Activated naive CD4-positive, alpha-beta T cell treated with anti-CD3 and anti-CD28 coated beads, Interleukin-2, amount 10 ng/mL, durations not matched to agents 7 days and 5 days (primary cell): ENCODE data around the gene KNDC1.

Experiments used
- CTCF ChIA-PET: fragments of 350-600 bp; sonication (Branson Sonifier 250); formaldehyde crosslinking; loops from one replicate; lab custom pipeline; 2021; ENCODE audit warnings: antibody characterized with exemption; lab: Charles Lee
- DNase-seq: peaks from one replicate; pipeline ENCODE4 v3.0.0-alpha.2; 2020
- H3K27ac Mint-ChIP-seq: one replicate; pipeline ENCODE4 v1.8.0; 2021; ENCODE audit warnings: mild to moderate bottlenecking, moderate library complexity, mixed read lengths
- H3K27me3 Mint-ChIP-seq: one replicate; pipeline ENCODE4 v1.8.0; 2021; ENCODE audit warnings: mild to moderate bottlenecking, mixed read lengths
- H3K36me3 Mint-ChIP-seq: one replicate; pipeline ENCODE4 v1.8.0; 2021; ENCODE audit warnings: mixed read lengths
- H3K4me1 Mint-ChIP-seq: one replicate; pipeline ENCODE4 v1.8.0; 2021; ENCODE audit warnings: mixed read lengths
- H3K4me3 Mint-ChIP-seq: one replicate; pipeline ENCODE4 v1.8.0; 2021; ENCODE audit warnings: mild to moderate bottlenecking, moderate library complexity, mixed read lengths
- H3K9me3 Mint-ChIP-seq: one replicate; pipeline ENCODE4 v1.8.0; 2021; ENCODE audit warnings: mixed read lengths

The KNDC1 gene

GRCh38 chr10:133189726-133190125, 29.7 kb downstream of the KNDC1 start:
- CTCF ChIA-PET = no interaction called here
- Mint-ChIP-seq H3K27ac (no peak overlapping the region), H3K4me1 (no peaks in the 10 kb centered on the region), H3K4me3 (no peak overlapping the region), H3K9me3 (peaks cover 2% of the 10 kb centered on the region), H3K27me3 (peaks cover 4% of the 10 kb centered on the region), H3K36me3 (no peaks in the 10 kb centered on the region)
- DNase-seq = no peak

- H3K27ac Mint-ChIP-seq = no peak overlapping the region
- CTCF ChIA-PET = no interaction called here
These were observed 30.2 kb downstream of the KNDC1 start for GRCh38 chr10:133190225-133190624.

DNA sequence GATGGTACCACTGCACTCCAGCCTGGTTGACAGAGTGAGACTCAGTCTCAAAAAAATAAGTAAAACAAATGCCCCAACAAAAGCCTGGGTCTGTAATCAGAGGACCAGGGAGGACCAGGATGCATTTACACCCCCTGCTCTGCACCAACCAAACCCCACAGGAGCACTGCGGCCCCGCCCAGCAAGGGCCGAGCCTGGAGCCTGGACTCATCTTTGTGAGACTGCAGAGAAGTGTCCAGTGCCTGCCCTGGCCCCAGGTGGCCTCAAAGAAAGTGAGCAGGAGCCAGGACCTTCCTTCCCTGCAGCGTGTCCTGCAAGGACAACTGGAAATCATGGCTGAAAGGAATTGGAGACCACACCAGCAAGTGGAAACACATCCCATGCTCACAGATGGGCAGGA, 31.6 kb downstream of the KNDC1 start:
- H3K9me3 Mint-ChIP-seq = peaks cover 2% of the 10 kb centered on the region
- no peaks in the 10 kb centered on the region for H3K4me1 Mint-ChIP-seq
- no peak for DNase-seq
- H3K4me3 Mint-ChIP-seq = no peak overlapping the region
- CTCF ChIA-PET = no interaction called here
- peaks cover 5% of the 10 kb centered on the region for H3K27me3 Mint-ChIP-seq
- H3K27ac Mint-ChIP-seq = no peak overlapping the region
- no peaks in the 10 kb centered on the region for H3K36me3 Mint-ChIP-seq

More at GRCh38 chr10:133190225-133190624, 30.2 kb downstream of the KNDC1 start:
- no peak for DNase-seq
- H3K9me3 Mint-ChIP-seq = peaks cover 2% of the 10 kb centered on the region
- H3K4me3 Mint-ChIP-seq = no peak overlapping the region
- H3K4me1 Mint-ChIP-seq = no peaks in the 10 kb centered on the region
- peaks cover 5% of the 10 kb centered on the region for H3K27me3 Mint-ChIP-seq
- no peaks in the 10 kb centered on the region for H3K36me3 Mint-ChIP-seq

GRCh38 chr10:133194151-133194550, 34.1 kb downstream of the KNDC1 start:
- CTCF ChIA-PET = no interaction called here

GRCh38 chr10:133195096-133195495, 35.1 kb downstream of the KNDC1 start:
- no peaks in the 10 kb centered on the region for H3K4me1 Mint-ChIP-seq
- CTCF ChIA-PET = no interaction called here
- no peak overlapping the region for H3K4me3 Mint-ChIP-seq
- DNase-seq = no peak
- no peak overlapping the region for H3K27ac Mint-ChIP-seq
- H3K27me3 Mint-ChIP-seq = peaks cover 5% of the 10 kb centered on the region
- H3K9me3 Mint-ChIP-seq = peaks cover 2% of the 10 kb centered on the region
- no peaks in the 10 kb centered on the region for H3K36me3 Mint-ChIP-seq

More at GRCh38 chr10:133194151-133194550, 34.1 kb downstream of the KNDC1 start:
- Mint-ChIP-seq H3K4me3 (no peak overlapping the region), H3K36me3 (no peaks in the 10 kb centered on the region), H3K9me3 (peaks cover 2% of the 10 kb centered on the region), H3K27ac (no peak overlapping the region), H3K27me3 (peaks cover 5% of the 10 kb centered on the region), H3K4me1 (no peaks in the 10 kb centered on the region)
- no peak for DNase-seq

DNA sequence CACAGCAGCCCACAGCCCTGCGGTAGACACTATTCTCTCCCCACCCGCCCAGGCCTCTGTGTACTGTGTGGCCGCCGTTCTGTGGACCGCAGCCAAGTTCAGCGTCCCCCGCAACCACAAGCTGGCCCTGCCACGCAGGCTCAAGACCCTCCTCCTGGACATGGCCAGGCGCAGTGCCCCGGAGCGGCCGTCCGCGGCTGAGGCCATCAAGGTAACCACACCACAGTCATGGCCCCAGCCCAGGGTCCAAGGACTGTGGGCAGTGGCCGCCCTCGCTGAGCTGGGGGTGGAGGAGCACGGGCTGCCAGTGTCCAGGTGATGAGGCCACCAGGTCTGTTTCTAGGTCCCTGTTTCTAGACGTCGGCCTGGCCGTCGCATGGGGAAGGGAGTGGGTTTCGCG, 35.6 kb downstream of the KNDC1 start:
- H3K36me3 Mint-ChIP-seq = no peaks in the 10 kb centered on the region
- CTCF ChIA-PET = no interaction called here
- H3K9me3 Mint-ChIP-seq = peaks cover 2% of the 10 kb centered on the region
- H3K4me1 Mint-ChIP-seq = no peaks in the 10 kb centered on the region
- H3K27ac Mint-ChIP-seq = no peak overlapping the region
- DNase-seq = no peak
- no peak overlapping the region for H3K4me3 Mint-ChIP-seq
- peaks cover 5% of the 10 kb centered on the region for H3K27me3 Mint-ChIP-seq

- DNase-seq = no peak
- H3K27ac Mint-ChIP-seq = no peak overlapping the region
- H3K9me3 Mint-ChIP-seq = peaks cover 2% of the 10 kb centered on the region
- H3K4me1 Mint-ChIP-seq = no peaks in the 10 kb centered on the region
- no peaks in the 10 kb centered on the region for H3K36me3 Mint-ChIP-seq
- CTCF ChIA-PET = no interaction called here
- peaks cover 5% of the 10 kb centered on the region for H3K27me3 Mint-ChIP-seq
- no peak overlapping the region for H3K4me3 Mint-ChIP-seq
These were observed 36.3 kb downstream of the KNDC1 start for GRCh38 chr10:133196221-133196915.

DNA sequence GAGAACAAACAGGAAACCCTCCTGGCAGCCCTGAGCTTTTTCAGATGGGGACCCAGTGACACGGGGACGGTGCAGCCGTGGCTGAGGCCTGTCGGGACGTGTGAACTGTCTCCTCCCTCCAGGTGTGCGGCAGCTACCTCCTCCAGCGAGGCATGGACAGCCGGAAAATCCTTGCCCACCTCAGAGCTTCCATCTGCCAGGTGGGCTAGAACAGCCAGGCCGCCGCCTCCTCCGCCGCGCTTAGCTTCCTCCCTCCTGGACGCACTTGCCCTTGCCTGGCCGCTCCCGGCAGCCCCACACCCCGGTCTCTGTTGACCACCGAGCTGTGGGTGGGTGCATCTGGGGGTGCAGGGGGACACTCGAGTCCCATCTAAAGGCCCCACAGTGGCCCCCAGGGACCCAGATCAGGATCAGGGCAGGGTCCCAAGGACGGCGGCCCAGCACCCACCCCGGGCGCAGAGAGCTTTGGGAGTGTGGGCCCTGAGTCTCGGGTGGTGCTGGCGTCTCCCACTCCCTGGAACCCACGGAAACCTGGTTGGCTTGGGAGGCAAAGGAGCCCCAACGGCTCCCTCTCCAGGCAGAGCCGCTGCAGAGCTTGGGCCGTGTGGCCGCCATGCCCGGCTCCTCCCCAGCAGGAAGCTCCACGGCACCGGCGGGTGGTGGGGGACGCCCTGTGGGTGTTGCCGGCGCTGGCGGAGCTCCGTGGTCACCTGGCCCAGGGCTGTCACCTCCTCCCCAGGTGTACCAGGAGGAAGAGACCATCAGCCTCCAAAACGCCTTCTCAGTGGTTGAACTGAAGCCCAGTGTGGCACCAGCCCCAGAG, 37.1 kb downstream of the KNDC1 start:
- H3K4me1 Mint-ChIP-seq = no peaks in the 10 kb centered on the region
- DNase-seq = no peak
- CTCF ChIA-PET = no interaction called here
- no peak overlapping the region for H3K4me3 Mint-ChIP-seq
- H3K36me3 Mint-ChIP-seq = no peaks in the 10 kb centered on the region
- H3K27ac Mint-ChIP-seq = no peak overlapping the region
- H3K9me3 Mint-ChIP-seq = peaks cover 2% of the 10 kb centered on the region
- H3K27me3 Mint-ChIP-seq = peaks cover 5% of the 10 kb centered on the region

- DNase-seq = no peak
- Mint-ChIP-seq H3K4me3 (no peak overlapping the region), H3K9me3 (peaks cover 2% of the 10 kb centered on the region), H3K36me3 (no peaks in the 10 kb centered on the region), H3K27me3 (peaks cover 5% of the 10 kb centered on the region), H3K27ac (no peak overlapping the region), H3K4me1 (no peaks in the 10 kb centered on the region)
- CTCF ChIA-PET = no interaction called here
These were observed 37.8 kb downstream of the KNDC1 start for GRCh38 chr10:133197786-133198185.

- CTCF ChIA-PET = no interaction called here
- H3K27me3 Mint-ChIP-seq = peaks cover 5% of the 10 kb centered on the region
- no peaks in the 10 kb centered on the region for H3K4me1 Mint-ChIP-seq
- peaks cover 2% of the 10 kb centered on the region for H3K9me3 Mint-ChIP-seq
- no peak overlapping the region for H3K27ac Mint-ChIP-seq
- no peak overlapping the region for H3K4me3 Mint-ChIP-seq
- no peak for DNase-seq
- no peaks in the 10 kb centered on the region for H3K36me3 Mint-ChIP-seq
These were observed 38.2 kb downstream of the KNDC1 start for GRCh38 chr10:133198206-133198605.

GRCh38 chr10:133198621-133199487, 38.8 kb downstream of the KNDC1 start:
- Mint-ChIP-seq H3K27ac (no peak overlapping the region), H3K27me3 (peaks cover 5% of the 10 kb centered on the region), H3K36me3 (no peaks in the 10 kb centered on the region), H3K4me3 (no peak overlapping the region), H3K9me3 (peaks cover under 1% of the 10 kb centered on the region), H3K4me1 (no peaks in the 10 kb centered on the region)
- DNase-seq = no peak
- CTCF ChIA-PET = no interaction called here

DNA sequence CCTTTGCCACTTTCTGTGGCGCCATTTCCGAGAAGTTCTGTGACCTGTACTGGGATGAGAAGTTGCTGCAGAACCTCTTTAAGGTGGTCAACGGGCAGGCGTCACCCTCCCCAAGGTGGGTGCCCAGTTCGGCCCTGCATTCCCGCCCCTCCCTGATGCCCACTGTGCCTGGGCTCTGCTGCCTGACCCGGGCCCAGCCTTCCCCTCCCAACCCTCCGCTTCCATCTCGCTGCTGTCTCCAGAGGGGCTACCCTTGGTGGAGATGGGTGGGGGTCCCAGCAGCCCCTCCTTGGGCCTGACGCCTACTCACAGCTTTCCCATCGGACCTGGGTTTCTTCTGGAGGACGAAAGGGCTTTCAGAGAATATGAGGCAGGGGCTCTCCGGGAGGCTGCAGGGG, 39.5 kb downstream of the KNDC1 start:
- peaks cover 4% of the 10 kb centered on the region for H3K27me3 Mint-ChIP-seq

GRCh38 chr10:133199992-133200611, 40.1 kb downstream of the KNDC1 start:
- Mint-ChIP-seq H3K27ac (no peak overlapping the region), H3K4me1 (no peaks in the 10 kb centered on the region), H3K27me3 (no peaks in the 10 kb centered on the region), H3K36me3 (no peaks in the 10 kb centered on the region), H3K4me3 (no peak overlapping the region), H3K9me3 (no peaks in the 10 kb centered on the region)
- CTCF ChIA-PET = no interaction called here
- DNase-seq = no peak

More for the DNA sequence above, 39.5 kb downstream of the KNDC1 start:
- Mint-ChIP-seq H3K4me3 (no peak overlapping the region), H3K4me1 (no peaks in the 10 kb centered on the region), H3K27ac (no peak overlapping the region), H3K9me3 (no peaks in the 10 kb centered on the region), H3K36me3 (no peaks in the 10 kb centered on the region)
- CTCF ChIA-PET = no interaction called here
- no peak for DNase-seq

GRCh38 chr10:133200621-133201031, 40.6 kb downstream of the KNDC1 start:
- H3K27ac Mint-ChIP-seq = no peak overlapping the region
- CTCF ChIA-PET = no interaction called here
- no peak for DNase-seq
- H3K36me3 Mint-ChIP-seq = no peaks in the 10 kb centered on the region
- no peaks in the 10 kb centered on the region for H3K9me3 Mint-ChIP-seq
- H3K4me3 Mint-ChIP-seq = no peak overlapping the region
- H3K27me3 Mint-ChIP-seq = no peaks in the 10 kb centered on the region
- no peaks in the 10 kb centered on the region for H3K4me1 Mint-ChIP-seq
